ENCODE results near the gene SLC9A9. TPM values are rescaled to one million over a fixed set of nuclear protein-coding genes. Genes with fewer than 3 reads are reported as not detected.

The SLC9A9 gene
- total RNA-seq, 2 donors from 2014 or later, result 1.3 to 3.7 TPM

DNA sequence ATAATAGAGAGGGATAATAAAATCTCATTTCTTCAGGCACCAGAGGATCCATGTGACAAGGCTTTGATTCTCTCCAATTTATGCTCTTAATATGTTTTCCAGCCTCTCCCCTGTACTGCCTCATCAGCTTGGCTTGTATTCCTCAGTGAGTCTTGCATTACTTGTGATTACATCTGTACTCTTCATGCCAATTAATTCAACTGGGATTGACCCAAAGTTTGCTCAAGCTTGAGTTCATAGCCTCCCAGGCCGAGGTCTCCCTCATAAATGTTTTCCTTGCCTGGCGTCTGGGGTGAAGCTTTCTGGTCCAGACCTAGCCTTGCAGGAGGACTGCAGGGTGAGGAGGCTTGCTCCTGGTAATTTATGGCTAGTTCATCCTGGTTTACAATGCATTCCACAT lies 581.8 kb downstream of the SLC9A9 start:
- Histone ChIP-seq H3K4me3 (ENCODE audit: low read length) (no peak overlapping the region), H3K27me3 (ENCODE audit: control insufficient read depth, insufficient read depth, low read length, poor library complexity, severe bottlenecking) (no peaks in the 10 kb centered on the region), H3K4me1 (ENCODE audit: control insufficient read depth, insufficient read depth, low read length) (no peaks in the 10 kb centered on the region), H3K9ac (ENCODE audit: extremely low read depth, low read length, poor library complexity, severe bottlenecking) (no peak overlapping the region), H3K27ac (ENCODE audit: low read depth, low read length) (no peak overlapping the region), H3K36me3 (ENCODE audit: control insufficient read depth, insufficient read depth, low read length) (no peaks in the 10 kb centered on the region), H3K9me3 (ENCODE audit: control insufficient read depth, low read length) (no peaks in the 10 kb centered on the region)
- TF ChIP-seq, protein P1, sequence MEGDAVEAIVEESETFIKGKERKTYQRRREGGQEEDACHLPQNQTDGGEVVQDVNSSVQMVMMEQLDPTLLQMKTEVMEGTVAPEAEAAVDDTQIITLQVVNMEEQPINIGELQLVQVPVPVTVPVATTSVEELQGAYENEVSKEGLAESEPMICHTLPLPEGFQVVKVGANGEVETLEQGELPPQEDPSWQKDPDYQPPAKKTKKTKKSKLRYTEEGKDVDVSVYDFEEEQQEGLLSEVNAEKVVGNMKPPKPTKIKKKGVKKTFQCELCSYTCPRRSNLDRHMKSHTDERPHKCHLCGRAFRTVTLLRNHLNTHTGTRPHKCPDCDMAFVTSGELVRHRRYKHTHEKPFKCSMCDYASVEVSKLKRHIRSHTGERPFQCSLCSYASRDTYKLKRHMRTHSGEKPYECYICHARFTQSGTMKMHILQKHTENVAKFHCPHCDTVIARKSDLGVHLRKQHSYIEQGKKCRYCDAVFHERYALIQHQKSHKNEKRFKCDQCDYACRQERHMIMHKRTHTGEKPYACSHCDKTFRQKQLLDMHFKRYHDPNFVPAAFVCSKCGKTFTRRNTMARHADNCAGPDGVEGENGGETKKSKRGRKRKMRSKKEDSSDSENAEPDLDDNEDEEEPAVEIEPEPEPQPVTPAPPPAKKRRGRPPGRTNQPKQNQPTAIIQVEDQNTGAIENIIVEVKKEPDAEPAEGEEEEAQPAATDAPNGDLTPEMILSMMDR (conservative IDR thresholded peaks at IDR 0.05), result no peak
- WGBS, 2 experiments (ENCODE audit: insufficient coverage in 1 of 2, insufficient read length in 1 of 2), result 88% methylated on average over 2 of the region's 2 CpGs; no CpG with 5 or more reads in 1 of the 2 experiments
- Mint-ChIP-seq H3K9me3 (no peaks in the 10 kb centered on the region), H3K27me3 (ENCODE audit: insufficient read depth) (no peaks in the 10 kb centered on the region), H3K27ac (no peak overlapping the region), H3K4me3 (no peak overlapping the region), H3K4me1 (no peaks in the 10 kb centered on the region), H3K36me3 (ENCODE audit: low read depth) (no peaks in the 10 kb centered on the region)
- DNase-seq, result no peak

GRCh38 chr3:143265501-143266070 lies 582.7 kb downstream of the SLC9A9 start:
- Mint-ChIP-seq H3K4me3 (no peak overlapping the region), H3K27ac (no peak overlapping the region), H3K36me3 (ENCODE audit: low read depth) (no peaks in the 10 kb centered on the region), H3K9me3 (no peaks in the 10 kb centered on the region), H3K4me1 (no peaks in the 10 kb centered on the region), H3K27me3 (ENCODE audit: insufficient read depth) (no peaks in the 10 kb centered on the region)
- no peak for DNase-seq
- no peaks in the 10 kb centered on the region for H3K4me1 ChIP-seq (ENCODE audit: control insufficient read depth, insufficient read depth, low read length)
- H3K9ac ChIP-seq (ENCODE audit: extremely low read depth, low read length, poor library complexity, severe bottlenecking), result no peak overlapping the region
- no peak overlapping the region for H3K27ac ChIP-seq (ENCODE audit: low read depth, low read length)
- no peaks in the 10 kb centered on the region for H3K9me3 ChIP-seq (ENCODE audit: control insufficient read depth, low read length)
- no peaks in the 10 kb centered on the region for H3K27me3 ChIP-seq (ENCODE audit: control insufficient read depth, insufficient read depth, low read length, poor library complexity, severe bottlenecking)
- TF ChIP-seq, protein P1 (conservative IDR thresholded peaks at IDR 0.05), result no peak
- no peaks in the 10 kb centered on the region for H3K36me3 ChIP-seq (ENCODE audit: control insufficient read depth, insufficient read depth, low read length)
- H3K4me3 ChIP-seq (ENCODE audit: low read length), result no peak overlapping the region
- 85 to 91% methylated on average over 4 to 7 of the region's 7 CpGs for WGBS, 2 experiments (ENCODE audit: insufficient coverage in 1 of 2, insufficient read length in 1 of 2)

DNA sequence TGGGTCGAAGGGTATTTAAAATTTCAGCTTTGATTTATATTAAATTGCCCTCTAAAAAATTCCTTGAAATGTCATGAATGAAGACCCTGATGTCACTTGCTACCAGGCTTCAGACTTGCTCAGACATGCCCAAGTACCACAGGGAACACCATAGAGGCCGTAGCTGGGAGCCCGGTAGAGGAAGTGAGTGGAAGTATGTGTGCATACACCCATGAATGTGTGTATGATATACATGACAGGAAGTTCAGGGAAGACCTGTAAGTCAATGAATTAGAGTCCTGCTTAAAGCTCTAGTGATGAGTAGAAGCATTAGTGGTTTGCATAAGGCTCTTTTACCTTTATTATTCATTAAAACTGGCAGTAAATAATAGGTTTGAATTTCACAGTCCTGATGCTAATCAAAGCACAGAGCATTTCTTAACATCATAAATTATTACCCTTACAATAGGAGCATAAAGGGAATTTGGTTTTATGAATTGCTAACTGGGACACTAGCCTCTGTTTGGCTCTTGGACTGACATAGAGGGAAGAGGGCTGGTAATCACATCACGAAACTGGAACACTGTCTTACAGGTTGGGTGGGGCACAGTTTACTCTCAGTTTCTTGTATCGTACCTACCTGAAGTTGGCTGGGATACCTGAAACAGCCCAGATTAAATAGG lies 584.3 kb downstream of the SLC9A9 start:
- no peak for DNase-seq
- no peaks in the 10 kb centered on the region for H3K36me3 Mint-ChIP-seq (ENCODE audit: low read depth)
- H3K4me1 Mint-ChIP-seq, result no peaks in the 10 kb centered on the region
- TF ChIP-seq, protein P1 (conservative IDR thresholded peaks at IDR 0.05), result no peak
- Histone ChIP-seq H3K4me3 (ENCODE audit: low read length) (no peak overlapping the region), H3K27ac (ENCODE audit: low read depth, low read length) (no peak overlapping the region), H3K36me3 (ENCODE audit: control insufficient read depth, insufficient read depth, low read length) (no peaks in the 10 kb centered on the region), H3K4me1 (ENCODE audit: control insufficient read depth, insufficient read depth, low read length) (no peaks in the 10 kb centered on the region), H3K27me3 (ENCODE audit: control insufficient read depth, insufficient read depth, low read length, poor library complexity, severe bottlenecking) (no peaks in the 10 kb centered on the region), H3K9ac (ENCODE audit: extremely low read depth, low read length, poor library complexity, severe bottlenecking) (no peak overlapping the region), H3K9me3 (ENCODE audit: control insufficient read depth, low read length) (no peaks in the 10 kb centered on the region)
- H3K27me3 Mint-ChIP-seq (ENCODE audit: insufficient read depth), result no peaks in the 10 kb centered on the region
- H3K4me3 Mint-ChIP-seq, result no peak overlapping the region
- no peaks in the 10 kb centered on the region for H3K9me3 Mint-ChIP-seq
- H3K27ac Mint-ChIP-seq, result no peak overlapping the region
- 72 to 80% methylated on average over 5 of the region's 5 CpGs for WGBS, 2 experiments (ENCODE audit: insufficient coverage in 1 of 2, insufficient read length in 1 of 2)
